ENCODE measurements around the gene PRCC. TPM values are rescaled to one million over a fixed set of nuclear protein-coding genes. Genes with fewer than 3 reads are reported as not detected.

PRCC gene, protein sequence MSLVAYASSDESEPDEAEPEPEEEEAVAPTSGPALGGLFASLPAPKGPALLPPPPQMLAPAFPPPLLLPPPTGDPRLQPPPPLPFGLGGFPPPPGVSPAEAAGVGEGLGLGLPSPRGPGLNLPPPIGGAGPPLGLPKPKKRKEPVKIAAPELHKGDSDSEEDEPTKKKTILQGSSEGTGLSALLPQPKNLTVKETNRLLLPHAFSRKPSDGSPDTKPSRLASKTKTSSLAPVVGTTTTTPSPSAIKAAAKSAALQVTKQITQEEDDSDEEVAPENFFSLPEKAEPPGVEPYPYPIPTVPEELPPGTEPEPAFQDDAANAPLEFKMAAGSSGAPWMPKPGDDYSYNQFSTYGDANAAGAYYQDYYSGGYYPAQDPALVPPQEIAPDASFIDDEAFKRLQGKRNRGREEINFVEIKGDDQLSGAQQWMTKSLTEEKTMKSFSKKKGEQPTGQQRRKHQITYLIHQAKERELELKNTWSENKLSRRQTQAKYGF
- 10 to 100 TPM; 67.0 to 79.3 (median 71.5) TPM for total RNA-seq (2021; fragmentation: NEBNext Ultra II Directional; extraction: Animal tissue kit (Norgen Biotek cat#: 25700))
- long read RNA-seq, transcript PRCC-201 (7 exons, 2,105 nt) = major isoform, 36 of 43 reads
- long read RNA-seq, partial matches to known transcripts = 3 of 43 reads
- long read RNA-seq, other reads (novel, unspliced or antisense) = 3 of 43 reads

DNA sequence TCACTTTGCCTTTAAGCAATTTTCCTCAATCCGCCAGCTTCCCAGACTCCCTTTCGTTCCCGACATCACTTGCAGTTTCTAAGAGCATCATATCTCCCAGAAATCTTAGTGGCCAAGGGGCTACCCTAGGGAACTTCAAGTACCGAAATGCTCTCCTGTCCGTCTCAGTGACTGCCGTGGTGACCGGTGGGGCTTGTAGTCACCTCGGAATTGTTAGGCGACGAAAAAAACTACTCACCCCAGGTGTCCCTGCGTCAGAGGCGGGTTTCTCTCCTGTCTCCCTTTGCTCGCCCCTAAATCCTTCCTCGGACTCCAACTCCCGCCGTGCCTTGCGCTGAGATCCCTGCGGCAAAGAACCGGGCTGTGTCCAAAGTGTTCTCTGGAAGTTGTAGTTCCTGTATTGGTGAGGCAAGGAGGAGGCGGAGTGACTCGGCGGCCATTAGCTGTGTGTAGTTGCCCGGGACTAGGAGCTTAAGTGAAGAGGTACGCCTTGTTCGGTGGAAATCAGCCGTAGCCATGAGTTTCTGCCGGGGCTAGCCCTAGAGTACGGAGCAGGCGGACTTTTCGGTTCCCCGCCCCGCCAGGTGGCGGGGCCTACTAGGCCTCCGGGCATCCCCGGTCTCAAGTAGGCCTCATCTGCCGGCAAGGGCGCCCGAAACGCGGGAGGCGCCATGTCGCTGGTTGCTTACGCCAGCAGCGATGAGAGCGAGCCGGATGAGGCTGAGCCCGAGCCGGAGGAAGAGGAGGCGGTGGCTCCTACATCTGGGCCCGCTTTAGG lies at the start of gene PRCC:
PRCC (plus strand) TSS at position 435 of the 778 bp plus-strand sequence; CDS start at position 672, 237 bp downstream.
- no peak within 1 kb of the TSS for H3K27ac Mint-ChIP-seq
- 0 out of 2 replicates have a peak, but pooled peaks cover 2% of the 10 kb centered on the region for H3K27me3 Mint-ChIP-seq (ENCODE audit: insufficient read depth)
- peaks cover 47% of the 10 kb centered on the region for H3K4me1 Mint-ChIP-seq (ENCODE audit: low read depth)
- H3K4me3 Mint-ChIP-seq = no peak within 1 kb of the TSS
- peak; percentile 100 for DNase-seq
- TF ChIP-seq, protein P1, sequence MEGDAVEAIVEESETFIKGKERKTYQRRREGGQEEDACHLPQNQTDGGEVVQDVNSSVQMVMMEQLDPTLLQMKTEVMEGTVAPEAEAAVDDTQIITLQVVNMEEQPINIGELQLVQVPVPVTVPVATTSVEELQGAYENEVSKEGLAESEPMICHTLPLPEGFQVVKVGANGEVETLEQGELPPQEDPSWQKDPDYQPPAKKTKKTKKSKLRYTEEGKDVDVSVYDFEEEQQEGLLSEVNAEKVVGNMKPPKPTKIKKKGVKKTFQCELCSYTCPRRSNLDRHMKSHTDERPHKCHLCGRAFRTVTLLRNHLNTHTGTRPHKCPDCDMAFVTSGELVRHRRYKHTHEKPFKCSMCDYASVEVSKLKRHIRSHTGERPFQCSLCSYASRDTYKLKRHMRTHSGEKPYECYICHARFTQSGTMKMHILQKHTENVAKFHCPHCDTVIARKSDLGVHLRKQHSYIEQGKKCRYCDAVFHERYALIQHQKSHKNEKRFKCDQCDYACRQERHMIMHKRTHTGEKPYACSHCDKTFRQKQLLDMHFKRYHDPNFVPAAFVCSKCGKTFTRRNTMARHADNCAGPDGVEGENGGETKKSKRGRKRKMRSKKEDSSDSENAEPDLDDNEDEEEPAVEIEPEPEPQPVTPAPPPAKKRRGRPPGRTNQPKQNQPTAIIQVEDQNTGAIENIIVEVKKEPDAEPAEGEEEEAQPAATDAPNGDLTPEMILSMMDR (IDR thresholded peaks at IDR 0.05) = no peak
- no peaks in the 10 kb centered on the region for H3K9me3 Mint-ChIP-seq
- H3K36me3 Mint-ChIP-seq (ENCODE audit: low read depth) = peaks cover 21% of the 10 kb centered on the region

DNA sequence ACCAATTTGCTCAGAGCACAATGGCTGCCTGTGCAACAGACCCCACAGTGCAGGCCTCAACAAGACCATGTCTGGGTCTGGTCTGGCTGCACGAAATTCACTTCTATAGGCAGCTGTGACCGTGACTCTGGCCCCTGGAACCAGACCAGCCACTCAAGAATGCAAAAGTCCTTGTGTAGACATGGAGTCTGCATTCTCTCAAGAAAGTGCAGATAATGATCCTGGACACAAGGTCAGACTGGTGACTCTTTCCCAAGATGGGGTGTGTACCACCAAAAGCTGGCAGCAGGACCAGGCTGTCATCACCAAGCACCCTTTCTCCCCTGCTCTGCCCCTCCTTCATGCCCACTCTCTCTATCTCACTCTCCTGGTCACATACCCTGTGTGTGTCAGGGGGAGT lies 46.2 kb upstream of the PRCC start:
- Mint-ChIP-seq H3K36me3 (ENCODE audit: low read depth) (peaks cover 23% of the 10 kb centered on the region), H3K4me1 (ENCODE audit: low read depth) (peaks cover 12% of the 10 kb centered on the region), H3K27me3 (ENCODE audit: insufficient read depth) (no peaks in the 10 kb centered on the region; the same call in 1 of the 2 replicates), H3K4me3 (no peak overlapping the region), H3K27ac (no peak overlapping the region), H3K9me3 (no peaks in the 10 kb centered on the region)
- DNase-seq = no peak
- TF ChIP-seq, protein P1 (IDR thresholded peaks at IDR 0.05) = no peak

DNA sequence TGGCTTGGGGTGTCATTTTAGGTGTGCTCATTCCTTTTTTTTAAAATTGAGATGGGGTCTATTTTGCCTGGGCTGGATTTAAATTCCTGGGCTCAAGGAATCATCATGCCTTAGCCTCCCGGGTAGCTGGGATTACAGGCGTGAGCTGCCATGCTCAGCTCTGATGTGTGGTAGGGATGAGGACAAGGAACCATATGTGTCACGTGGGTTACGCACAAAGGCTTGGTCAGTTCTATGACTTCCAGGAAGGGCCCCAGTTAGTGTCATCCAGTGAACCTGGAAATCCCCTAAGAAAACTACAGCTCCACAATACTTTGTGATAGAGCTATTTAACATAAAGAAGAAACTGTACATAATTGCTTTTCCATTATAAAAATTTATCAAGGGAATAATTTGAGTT lies 45.8 kb upstream of the PRCC start:
- peaks cover 12% of the 10 kb centered on the region for H3K4me1 Mint-ChIP-seq (ENCODE audit: low read depth)
- H3K27ac Mint-ChIP-seq = no peak overlapping the region
- H3K4me3 Mint-ChIP-seq = no peak overlapping the region
- H3K9me3 Mint-ChIP-seq = no peaks in the 10 kb centered on the region
- no peaks in the 10 kb centered on the region; the same call in 1 of the 2 replicates for H3K27me3 Mint-ChIP-seq (ENCODE audit: insufficient read depth)
- no peak for DNase-seq
- TF ChIP-seq, protein P1 (IDR thresholded peaks at IDR 0.05) = no peak
- peaks cover 23% of the 10 kb centered on the region for H3K36me3 Mint-ChIP-seq (ENCODE audit: low read depth)

DNA sequence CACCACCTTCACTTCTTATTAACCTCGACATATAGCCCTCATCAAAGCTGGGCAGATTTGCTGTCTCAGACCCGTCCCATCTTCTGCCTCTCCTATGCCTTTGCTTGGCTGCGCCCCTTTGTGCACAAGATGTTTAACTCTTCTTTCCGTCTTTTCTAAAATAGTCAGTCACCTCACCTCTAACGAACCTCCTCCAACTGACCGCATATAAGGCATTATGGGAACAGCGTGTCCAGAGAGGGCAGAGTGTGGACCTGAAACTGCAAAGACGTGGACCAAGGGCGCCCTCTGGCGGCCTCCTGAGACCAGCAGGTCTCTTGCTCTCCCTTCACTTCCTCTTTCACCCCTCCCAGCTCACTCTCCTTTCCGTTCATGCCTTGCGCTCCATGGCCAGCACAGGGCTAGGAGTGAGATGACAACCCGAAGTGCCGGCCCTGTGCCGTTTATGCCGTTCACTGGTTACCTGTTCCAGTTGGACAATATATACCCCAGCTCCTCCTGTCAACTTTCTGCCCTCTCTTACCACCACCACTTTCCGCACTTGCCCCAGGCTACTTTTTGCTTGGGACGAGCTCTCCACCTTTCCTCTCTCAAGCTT lies 41.6 kb upstream of the PRCC start:
- Mint-ChIP-seq H3K27ac (no peak overlapping the region), H3K36me3 (ENCODE audit: low read depth) (peaks cover 16% of the 10 kb centered on the region), H3K27me3 (ENCODE audit: insufficient read depth) (peaks cover 5% of the 10 kb centered on the region), H3K9me3 (no peaks in the 10 kb centered on the region), H3K4me3 (no peak overlapping the region), H3K4me1 (ENCODE audit: low read depth) (peaks cover 16% of the 10 kb centered on the region)
- peak; percentile 85 for DNase-seq
- TF ChIP-seq, protein P1 (IDR thresholded peaks at IDR 0.05) = peak; percentile 95

Data from HFFc6 (cell line).